Astrocyte (in vitro differentiated cells and primary cell): ENCODE data around the gene STAT3.

Experiments used
- EZH2 ChIP-seq: IDR thresholded peaks from 2 replicates; pipeline ENCODE4 v1.6.1; 2012; ENCODE audit warnings: mild to moderate bottlenecking, low read length, inconsistent platforms; ENCODE audit not compliant: insufficient read depth
- TF ChIP-seq, protein P1 (sequence below): IDR thresholded peaks from 2 replicates; pipeline ENCODE4 v1.5.1; 2011; ENCODE audit warnings: low read depth, mild to moderate bottlenecking, inconsistent platforms, low read length, moderate library complexity; ENCODE audit not compliant: insufficient read depth

DNA sequence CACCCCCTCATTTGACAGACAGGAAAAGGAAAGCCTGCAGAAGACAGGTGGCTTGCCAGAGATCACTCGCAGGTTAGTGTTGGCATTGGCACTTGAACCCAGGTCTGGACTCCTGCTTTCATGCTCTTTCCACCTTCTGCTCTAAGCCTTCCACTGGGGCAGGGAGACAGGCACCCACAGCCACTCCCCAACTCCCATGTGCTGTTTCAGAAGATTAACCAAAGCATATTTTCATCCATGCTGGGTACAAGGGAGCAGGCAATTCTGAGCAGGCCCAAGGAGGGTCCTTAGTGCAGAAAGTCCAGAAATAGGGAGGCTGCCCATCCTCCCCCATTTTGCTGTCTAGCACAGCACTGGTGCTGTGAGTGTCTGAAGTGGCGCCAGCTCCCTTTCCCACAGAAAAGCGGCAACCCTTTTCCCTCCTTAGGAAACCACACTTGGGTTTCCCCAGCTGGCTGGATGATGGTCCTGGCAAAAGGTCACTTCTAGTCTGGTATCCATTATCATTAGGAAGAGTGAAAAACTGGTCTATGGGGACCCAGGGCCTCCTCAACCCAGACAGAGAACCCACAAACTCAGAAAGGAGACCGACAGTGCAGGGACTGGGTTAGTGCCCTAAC lies 36.9 kb upstream of the STAT3 start:
- TF ChIP-seq, protein P1, sequence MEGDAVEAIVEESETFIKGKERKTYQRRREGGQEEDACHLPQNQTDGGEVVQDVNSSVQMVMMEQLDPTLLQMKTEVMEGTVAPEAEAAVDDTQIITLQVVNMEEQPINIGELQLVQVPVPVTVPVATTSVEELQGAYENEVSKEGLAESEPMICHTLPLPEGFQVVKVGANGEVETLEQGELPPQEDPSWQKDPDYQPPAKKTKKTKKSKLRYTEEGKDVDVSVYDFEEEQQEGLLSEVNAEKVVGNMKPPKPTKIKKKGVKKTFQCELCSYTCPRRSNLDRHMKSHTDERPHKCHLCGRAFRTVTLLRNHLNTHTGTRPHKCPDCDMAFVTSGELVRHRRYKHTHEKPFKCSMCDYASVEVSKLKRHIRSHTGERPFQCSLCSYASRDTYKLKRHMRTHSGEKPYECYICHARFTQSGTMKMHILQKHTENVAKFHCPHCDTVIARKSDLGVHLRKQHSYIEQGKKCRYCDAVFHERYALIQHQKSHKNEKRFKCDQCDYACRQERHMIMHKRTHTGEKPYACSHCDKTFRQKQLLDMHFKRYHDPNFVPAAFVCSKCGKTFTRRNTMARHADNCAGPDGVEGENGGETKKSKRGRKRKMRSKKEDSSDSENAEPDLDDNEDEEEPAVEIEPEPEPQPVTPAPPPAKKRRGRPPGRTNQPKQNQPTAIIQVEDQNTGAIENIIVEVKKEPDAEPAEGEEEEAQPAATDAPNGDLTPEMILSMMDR, result no peak
- TF ChIP-seq EZH2, result no peak
